GM18858 (cell line): ENCODE measurements around the gene SPDYE1.
"Not testable (repeated sequence)": the region's sequence is repeated elsewhere in the genome, so short reads cannot be mapped to it uniquely, and the experiment has no call there.

ENCODE experiments used
- ATAC-seq: cut with Tn5 transposase; IDR thresholded peaks from one replicate; pipeline ENCODE4 v1.9.1; 2021; ENCODE audit not compliant: unreplicated experiment

The SPDYE1 gene

DNA sequence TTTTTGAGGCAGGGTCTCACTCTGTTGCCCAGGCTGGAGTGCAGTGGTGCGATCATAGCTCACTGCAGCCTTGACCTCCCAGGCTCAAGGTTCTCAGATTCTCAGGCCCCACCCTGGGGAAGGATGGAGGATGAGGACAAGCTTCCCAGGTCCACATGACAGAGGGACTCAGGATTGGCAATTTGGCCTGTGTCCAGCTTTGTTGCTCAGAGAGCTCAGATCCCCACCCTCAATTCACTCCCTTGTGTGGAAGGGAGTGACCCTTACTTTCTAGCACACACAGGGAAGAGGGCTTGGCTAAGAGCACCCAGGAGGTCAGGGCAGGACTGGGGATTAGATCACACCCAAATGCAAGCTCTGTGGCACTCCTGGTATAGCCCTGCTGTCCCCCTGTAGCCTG lies 6.9 kb upstream of the SPDYE1 start:
- ATAC-seq: not testable (repeated sequence)

DNA sequence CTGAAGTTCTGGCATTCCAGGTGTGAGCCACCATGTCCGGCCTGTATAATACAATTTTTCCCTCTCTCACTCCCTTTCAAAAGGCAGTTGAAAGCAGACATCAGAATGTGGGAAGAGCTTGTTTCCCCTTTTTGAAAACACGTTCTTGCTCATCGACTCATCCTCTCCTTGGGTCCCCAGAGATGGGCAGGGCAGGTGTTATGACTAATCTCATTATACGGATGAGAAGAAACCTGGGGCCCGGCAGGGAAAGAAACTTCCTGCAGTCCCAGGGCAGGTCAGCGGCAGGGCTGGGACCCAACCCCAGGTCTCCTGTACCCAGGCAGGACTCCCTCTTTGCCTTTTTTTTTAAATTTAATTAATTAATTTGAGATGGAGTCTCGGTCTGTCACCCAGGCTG lies 4.8 kb upstream of the SPDYE1 start:
- ATAC-seq: peak; percentile 85

DNA sequence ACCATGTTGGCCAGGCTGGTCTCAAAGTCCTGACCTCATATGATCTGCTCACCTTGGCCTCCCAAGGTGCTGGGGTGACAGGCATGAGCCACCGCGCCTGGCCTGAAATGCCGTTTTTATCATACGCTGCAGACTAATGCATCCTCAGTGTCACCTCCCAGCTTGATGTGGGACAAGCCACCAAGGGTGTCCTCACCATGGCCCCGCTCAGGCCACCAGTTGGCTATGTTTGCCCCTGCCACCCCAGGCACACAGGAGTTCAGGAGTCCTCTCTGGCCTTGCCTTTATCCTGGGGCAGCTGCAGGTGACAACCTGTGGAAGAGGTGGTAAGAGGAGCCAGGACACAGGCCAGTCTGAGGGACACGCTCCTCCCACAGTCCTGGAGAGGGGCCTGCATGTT lies 3.0 kb upstream of the SPDYE1 start:
- ATAC-seq: not testable (repeated sequence)

DNA sequence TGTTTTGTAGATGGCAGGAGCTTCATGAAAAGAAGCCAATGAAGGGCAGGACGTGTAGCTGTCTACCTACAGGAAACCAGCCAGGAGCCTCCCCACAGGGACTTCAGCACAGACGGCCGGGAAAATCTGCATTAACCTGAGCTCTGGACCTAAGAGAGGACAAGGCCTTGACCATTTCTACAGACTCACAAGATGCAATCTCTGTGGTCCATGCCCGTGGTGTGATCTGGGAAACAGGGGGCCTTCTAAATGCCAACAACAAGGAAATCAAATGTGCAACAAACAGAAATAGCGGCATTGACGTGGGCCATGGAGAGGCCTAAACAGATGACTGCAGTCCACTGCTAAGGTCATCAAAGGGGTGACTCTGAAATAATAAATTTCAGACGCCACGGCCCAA lies 14.4 kb downstream of the SPDYE1 start:
- ATAC-seq: not testable (repeated sequence)

DNA sequence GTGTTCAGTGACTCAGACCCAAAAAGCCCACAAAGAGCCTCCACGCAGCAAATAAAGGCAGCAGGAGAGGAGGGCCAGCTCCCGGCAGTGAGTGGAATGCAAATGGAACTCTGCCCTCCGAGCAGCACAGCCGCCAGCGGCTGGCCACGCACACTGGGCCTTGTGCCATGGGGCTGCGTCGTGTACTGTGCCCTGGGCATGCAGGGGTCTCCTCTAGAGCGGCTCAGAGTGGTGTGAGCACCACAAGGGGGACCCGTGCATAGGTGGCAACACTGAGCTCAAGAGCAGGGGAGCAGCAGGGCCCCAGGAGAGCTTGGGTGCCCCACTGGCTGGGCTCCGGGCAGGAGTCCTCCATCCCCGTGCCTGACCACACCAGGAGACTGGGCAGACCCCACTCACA lies 17.4 kb downstream of the SPDYE1 start:
- ATAC-seq: not testable (repeated sequence)

DNA sequence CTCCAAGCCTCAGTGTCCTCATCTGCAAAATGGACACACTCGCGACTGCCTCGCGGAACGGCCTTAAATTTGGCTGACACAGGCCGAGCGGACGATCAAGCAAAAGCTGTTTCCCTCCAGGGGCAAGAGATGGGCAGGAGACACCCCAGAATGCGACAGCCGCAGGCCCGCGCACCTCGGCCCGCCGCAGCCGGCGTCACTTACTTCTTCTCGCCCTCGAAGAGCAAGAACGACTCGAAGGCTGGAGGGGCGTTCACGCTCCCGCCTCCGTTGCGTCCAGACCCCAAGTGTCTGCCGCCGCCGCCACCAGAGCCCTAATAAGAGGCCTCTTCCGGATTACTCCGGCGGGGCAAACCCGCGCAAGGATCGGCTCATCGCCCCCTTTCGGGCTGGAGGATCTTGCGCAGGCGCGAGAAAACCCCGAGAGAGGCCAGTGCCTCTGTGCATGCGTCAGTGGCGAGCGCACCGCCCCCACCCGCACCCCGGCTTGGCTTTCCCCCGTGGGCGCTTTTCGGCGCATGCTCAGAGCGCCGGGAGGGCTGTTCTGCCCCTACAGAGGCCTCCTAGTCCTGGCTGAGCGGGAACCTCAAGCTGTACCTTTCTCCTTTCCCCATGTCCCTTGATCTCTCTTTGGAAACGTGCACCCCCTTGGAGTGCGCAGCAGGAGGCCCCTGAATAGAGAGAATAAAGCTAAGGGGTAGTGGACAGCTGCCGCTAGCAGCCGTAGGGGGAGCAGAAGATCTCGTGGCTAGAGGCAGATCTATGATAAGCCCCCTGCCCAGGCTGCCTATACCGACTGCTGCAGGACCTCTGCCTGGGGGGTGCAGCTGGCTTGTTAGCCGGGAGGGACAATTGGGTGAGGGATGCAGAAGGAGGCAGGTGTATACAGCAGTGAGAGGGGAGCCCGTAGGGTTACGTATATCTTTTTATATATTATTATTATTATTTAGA lies 21.4 kb downstream of the SPDYE1 start:
- ATAC-seq: peak; percentile 86

DNA sequence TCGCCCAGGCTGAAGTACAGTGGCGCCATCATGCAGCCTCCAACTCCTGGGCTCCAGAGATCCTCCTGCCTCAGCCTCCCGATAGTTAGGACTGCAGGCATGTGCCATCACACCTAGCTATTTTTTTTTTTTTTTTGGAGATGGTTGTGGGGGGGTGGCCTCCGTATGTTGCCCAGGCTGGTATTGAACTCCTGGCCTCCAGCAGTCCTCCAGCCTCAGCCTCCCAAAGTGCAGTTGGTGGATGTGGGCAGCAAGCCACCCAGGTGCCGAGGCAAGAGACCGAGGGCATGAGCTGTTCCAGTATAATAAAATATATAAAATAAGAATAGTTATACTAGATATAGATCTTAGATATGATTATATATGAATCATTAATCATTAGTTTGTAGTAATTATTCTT lies 22.1 kb downstream of the SPDYE1 start:
- ATAC-seq: not testable (repeated sequence)

DNA sequence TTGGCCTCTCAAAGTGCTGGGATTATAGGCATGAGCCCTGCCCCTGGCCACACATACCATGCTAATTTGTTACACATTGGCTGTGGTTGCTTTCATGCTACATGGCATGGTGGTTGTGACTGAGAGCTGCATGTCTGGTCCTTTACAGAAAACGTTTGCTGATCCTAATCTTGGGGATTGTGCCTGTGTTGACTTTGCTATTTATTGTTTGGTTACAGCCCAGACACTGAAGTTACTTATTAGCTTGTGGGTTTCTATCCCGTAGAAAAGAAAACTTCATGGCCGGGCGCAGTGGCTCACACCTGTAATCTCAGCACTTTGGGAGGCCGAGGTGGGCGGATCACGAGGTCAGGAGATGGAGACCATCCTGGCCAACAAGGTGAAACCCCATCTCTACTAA lies 24.4 kb downstream of the SPDYE1 start:
- ATAC-seq: not testable (repeated sequence)

DNA sequence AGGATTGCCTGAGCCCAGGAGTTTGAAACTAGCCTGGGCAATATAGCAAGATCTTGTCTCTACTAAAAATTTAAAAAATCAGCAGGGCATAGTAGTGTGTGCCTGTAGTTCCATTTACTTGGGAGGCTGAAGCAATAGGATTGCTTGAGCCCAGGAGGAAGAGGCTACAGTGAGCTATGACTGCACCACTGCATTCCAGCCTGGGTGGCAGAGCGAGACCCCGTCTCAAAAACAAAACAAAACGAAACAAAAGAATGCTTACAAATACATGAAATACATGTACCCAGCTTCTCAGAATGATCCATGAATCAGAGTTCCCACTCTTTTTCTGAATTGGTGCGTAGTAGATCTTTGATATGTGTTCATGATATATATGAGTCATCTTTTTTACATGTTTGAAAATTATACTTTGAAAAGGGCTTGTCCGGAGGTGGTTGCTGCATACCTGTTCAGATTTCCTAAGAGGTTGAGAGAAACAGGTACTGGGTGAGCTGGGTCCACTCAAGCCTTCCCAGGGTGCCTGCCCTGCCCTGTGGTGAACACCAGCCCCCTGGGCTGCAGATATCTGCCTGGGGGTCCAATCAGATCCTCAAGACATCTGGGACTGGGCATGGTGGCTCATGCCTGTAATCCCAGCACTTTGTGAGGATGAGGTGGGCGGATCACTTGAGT lies 25.2 kb downstream of the SPDYE1 start:
- ATAC-seq: not testable (repeated sequence)

DNA sequence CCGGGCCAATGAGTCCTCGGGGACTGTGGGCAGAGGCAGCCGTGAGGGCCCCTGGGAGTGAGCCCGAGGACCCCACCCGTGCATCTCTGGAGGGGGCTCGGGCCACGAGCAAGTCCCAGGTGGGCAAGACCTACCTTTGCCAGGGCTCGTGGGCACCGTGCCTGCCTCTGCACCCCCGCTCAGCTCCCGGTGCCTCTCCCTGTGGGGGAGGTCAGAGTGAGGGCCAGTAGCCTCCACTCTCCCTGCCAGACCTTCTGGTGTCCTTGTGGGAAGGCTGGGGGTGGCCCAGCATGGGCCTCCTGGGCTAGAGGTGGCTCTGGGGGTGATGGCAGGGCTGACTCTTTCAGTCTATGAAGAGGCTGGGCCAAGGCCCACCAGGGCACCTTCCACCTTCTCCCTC lies 31.7 kb downstream of the SPDYE1 start:
- ATAC-seq: not testable (repeated sequence)

DNA sequence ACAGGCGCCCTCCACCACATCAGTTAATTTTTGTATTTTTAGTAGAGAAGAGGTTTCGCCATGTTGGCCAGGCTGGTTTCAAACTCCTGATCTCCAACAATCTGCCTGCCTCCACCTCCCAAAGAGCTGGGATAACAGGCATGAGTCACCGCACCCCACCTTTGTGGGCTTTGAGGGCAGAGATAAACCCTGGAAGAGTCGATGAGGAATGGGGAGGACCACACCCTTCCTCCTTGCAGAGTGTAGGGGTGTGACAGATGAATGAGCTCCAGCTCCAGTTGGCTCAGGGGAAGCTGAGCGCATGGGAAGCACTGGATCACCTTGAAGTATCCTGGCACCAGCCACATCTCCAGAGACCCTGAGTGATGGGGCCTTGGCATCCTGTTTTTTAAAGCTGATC lies 32.3 kb downstream of the SPDYE1 start:
- not testable (repeated sequence) for ATAC-seq

DNA sequence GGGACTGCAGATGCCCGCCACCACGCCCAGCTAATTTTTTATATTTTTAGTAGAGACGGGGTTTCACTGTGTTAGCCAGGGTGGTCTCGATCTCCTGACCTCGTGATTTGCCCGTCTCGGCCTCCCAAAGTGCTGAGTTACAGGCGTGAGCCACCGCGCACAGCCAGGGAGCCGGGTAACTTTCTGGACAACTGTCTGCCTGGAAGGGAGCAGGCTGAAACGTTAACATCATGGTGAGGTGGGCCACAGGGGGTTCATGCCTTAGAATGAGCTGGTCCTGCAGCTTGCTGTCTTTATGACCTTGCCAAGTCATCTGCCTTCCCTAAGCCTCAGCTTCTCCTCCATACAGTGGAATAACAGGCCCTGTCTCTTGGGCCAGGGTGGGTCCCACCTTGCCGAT lies 33.6 kb downstream of the SPDYE1 start:
- ATAC-seq: not testable (repeated sequence)

DNA sequence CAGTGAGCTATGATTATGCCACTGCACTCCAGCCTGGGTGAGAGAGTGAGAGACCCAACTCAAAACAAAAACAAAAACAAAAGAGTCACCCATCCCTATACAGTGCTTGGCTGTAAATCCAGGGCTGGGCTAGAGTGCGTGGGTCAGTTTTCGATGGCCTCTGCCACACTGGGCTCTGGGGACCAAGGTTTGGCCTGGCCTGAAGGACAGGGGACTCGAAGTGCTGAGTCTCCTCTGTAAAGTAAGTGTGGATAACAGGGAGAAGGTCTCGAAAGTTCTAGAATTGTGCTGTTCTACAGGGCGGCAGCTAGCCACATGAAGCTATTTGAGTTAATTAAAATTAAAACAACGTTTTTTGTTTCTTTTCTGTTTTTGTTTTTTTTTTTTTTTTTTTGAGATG lies 34.3 kb downstream of the SPDYE1 start:
- not testable (repeated sequence) for ATAC-seq

DNA sequence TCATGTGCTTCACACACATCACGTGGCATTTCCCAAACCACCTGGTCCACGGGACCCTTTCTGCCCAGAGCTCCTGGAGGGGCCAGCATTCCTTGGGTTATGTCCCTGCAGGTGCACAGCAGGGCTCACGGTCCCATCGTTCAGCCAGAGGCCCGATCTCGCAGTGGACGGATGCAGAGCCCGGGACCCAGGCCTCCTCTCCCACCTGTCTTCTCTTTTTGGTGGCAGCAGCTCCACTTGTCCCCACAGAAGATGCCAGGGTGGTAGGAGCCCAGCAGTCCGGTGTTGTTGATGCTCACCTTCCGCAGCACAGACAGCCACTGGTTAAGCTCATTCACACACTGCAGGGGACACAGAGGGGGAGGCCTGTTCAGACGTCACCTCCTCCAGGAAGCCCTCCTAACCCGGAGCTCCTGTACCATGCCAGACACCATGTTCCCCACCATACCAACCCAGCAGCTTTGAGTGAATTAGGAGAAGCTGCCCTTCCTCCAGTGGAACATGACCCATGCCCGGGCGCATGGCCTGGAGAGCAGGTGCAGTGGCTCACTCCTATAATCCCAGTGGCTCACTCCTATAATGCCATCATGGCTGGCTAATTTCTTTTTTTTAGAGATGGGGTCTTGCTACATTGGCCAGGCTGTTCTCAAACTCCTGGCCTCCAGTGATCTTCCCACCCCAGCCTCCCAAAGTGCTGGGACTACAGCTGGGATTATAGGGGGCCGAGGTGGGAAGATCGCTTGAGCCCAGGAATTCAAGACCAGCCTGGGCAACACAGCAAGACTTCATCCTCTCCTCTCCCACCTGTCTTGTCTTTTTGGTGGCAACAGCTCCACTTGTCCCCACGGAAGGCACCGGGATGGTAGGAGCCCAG lies 36.5 kb downstream of the SPDYE1 start:
- ATAC-seq: not testable (repeated sequence)

DNA sequence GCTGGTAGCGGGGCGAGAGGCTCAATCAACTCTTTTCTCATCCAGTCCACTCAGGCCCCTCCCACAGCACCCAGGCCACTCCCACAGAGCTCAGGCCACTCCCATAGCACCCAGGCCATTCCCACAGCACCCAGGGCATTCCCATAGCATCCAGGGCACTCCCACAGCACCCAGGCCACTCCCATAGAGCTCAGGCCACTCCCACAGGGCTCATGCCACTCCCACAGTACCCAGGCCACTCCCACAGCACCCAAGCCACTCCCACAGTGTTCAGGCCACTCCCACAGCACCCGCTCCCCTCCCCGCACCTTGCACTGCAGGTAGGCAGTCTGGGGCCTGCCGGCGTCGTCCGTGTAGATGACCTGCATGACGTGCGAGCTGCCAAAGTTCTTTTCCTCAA lies 38.7 kb downstream of the SPDYE1 start:
- not testable (repeated sequence) for ATAC-seq

DNA sequence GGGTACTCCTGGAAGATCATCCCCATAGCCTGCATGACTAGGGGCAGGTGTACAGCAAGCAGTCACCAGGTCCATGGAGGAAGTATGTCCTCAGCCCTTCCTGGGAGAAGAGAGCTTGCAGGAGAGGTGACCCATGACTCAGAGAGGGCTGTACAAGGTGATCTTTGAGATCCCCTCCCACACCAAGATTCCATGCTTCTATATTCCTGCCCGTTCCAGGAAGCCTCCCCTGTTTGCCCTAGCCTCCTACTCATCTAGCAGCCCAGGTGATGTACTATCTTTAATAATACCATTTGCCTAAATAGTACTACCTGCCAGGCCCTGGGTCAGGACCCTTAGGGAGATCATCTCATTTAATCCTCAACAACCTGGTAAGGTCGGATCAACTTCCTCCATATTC lies 40.3 kb downstream of the SPDYE1 start:
- ATAC-seq: not testable (repeated sequence)

DNA sequence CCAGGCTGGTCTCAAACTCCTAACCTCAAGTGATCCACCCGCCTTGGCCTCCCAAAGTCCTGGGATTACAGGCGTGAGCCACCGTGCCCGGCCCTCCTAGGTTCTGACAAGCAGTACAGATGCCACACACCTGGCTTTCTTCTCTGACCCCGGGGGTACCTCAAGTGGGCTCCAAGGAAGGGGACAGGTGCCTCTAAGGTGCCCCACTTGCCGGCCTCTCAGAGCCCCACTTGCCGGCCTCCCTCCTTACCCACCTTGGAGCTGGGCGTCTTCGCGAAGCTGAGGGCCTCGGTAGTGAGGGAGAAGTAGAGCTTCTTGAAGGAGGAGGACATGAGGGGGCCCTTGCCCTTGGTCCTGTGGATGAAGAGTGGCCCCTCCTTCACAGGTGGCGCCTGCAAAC lies 40.9 kb downstream of the SPDYE1 start:
- ATAC-seq: not testable (repeated sequence)

DNA sequence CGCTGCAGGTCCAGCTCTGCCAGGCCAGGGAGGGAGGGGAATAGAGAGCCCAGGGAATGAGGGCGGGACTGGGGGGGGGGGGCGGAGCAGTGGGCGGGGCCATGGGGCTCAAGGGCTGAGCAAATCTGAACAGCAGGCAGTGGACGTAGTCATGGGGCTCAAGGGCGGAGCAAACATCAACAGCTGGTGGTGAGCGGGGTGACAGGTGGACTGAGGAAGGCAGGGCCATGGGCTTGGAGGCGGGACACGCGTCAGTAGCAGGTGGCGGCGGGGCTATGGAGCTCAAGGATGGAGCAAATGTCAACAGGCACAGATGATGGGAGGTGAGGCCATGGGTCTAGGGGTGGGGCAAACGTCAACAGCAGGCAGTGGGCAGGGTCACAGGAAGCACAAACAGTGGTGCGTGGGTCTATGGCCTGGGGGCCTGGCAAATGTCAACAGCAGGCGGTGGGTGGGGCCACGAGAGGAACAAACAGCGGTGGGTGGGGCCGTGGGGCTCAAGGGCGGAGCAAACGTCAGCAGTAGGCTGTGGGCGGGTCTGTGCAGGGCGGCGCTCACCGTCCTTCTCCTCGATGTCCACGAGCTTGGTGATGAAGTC lies 41.4 kb downstream of the SPDYE1 start:
- peak; percentile 28 for ATAC-seq

DNA sequence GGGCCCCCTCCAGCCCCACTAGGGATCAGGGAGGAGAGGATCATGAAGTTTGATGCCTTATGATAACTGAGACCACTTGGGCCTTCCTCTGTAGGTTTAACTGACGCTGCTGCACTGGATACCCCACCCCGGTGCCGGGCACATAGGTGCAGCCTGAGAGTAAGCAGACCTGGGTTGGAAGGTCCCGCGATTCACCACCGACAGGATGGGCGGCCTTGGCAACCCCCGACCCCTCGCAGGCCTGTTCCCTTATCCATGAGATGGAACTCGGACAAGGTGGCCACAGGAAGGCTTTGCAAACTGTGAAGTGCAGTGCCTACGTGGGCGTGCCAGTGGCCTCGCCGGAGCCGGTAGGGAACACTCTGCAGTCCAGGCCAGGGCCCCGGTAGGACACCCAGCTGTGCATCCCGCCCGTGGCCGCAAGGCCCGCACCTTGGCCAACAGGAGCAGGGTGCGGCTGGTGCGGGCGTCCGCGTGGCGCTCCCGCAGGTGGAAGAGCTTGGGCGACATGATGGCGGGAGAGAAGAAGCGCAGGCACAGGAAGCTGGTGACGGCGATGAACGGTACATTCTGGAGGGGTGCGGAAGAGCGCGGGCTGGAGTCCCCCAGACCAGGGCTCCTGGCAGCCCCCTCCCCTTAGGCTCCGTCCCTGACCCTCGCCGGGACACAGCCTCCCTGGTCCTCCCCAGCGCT lies 42.2 kb downstream of the SPDYE1 start:
- ATAC-seq: not testable (repeated sequence)

DNA sequence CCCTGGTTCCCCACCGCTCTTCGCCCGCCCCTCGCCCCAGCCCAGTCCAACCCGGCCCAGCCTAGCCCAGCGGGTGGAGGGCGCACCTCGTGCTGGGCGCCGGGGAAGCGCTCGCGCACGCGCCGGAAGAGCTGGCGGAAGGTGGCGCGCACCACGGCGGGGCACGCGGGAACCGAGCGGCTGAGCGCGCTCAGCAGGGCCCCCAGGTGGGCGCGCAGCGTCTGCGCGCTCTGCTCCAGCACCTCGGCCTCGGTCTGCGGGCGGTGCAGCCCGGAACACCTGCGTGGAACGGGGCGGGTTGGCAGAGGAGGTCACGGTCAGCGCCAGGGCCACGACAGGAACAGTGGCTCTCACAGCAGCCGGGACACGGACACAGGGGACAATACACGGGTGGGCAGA lies 42.8 kb downstream of the SPDYE1 start:
- ATAC-seq: peak; percentile 40
